GM18502 (cell line): ENCODE results near the gene ARPC4.

Experiments
- ATAC-seq: cut with Tn5 transposase; IDR thresholded peaks from one replicate; pipeline ENCODE4 v1.9.1; 2021; ENCODE audit warnings: mild to moderate bottlenecking; ENCODE audit not compliant: unreplicated experiment, poor library complexity

Gene ARPC4

DNA sequence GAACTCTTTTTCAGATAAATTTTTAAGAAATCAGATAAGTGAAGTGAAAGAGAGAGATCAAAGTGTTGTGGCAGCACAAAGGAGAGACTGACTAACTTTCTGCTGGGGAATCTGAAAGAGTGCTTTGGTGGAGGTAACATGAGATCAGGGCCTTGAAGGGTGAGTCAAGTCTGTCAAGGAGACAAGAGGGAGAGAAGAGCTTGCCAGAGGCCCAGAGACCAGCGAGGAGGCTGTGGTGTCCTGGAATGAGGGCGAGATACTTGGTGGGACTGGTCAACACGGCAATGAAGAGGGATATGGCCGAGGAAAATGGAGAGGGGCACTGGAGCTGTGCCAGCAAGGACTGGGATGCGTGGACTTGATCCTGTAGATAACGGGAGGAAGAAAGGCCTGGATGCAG, 5.2 kb upstream of the ARPC4 start:
- ATAC-seq = no peak

DNA sequence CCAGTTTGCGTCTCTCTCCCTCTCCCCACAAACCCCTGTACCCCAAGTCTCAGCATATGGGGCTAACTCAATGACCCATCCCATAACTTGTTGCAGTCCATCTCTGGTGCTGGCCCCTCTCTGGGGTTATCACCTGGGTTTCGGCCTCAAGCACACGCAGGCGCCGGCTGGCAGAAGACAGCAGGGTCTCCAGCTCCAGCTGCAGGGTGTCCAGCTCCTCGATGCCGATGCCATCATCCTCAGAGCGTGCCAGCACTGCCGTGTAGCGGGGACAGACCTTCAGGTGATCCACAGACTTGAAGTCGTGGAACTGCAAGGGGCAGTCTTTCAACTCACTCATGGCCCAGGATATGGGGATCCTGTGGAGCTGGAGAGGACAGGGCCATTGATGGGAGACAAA, 1.8 kb upstream of the ARPC4 start:
- no peak for ATAC-seq

DNA sequence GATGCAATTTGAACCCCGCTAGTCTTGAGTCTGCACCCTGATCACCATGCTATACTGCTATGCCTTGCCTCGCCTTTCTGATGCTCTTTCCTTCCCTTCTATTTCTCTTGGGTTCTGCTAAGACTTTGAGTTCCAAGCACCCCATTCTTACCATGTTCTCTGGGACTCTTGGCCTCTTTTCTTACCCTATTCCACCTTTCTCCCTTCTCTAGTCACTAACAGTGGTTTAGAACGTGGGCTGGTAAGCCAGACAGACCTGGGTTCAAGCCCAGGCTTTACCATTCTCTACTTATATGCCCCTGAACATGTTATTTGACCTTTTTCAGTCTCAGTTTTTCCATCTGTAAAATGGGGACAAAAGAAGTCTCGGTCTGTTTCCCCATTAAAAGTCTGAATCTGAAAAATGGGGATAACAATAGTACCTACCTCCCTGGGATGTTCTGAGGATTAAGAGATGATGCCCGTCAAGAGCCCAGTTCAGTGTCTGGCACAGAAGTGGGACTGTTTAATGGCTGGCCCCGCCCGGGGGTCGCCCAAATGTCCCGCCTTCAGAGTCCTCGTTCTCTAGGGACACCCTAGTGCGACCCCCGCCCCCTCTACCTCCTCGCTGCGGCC, 985 bp upstream of the ARPC4 start:
- no peak for ATAC-seq

DNA sequence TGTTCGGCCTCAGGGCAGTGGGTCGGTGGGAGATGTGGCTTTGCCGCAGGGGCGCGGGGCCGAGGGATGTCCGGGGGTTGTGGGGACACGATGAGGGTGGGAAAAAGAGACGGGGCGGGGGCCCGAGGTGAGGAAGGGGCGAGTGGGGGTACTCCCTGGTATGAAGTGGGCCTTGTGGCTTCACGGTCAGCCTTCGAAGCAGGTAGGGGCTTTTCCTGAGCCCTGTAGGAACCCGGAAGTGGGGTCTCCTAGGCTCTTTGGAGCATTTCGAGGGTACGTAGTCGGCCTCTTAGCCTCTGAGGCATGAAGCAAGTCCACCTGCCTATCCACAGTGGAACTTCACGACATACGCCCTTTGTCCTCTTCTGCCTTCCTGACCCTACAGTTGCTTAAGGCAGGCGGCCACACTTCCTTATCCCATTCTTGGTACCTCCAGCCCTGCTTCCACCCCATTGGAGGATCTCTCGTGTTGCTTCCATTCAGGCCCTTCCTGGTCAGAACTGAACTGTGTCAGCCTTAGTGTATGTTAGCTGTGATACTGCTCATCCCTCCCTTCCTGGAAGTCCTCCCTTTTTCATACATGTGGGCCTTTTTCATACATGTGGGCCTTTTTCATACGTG, 389 bp downstream of the ARPC4 start:
- ATAC-seq = no peak

DNA sequence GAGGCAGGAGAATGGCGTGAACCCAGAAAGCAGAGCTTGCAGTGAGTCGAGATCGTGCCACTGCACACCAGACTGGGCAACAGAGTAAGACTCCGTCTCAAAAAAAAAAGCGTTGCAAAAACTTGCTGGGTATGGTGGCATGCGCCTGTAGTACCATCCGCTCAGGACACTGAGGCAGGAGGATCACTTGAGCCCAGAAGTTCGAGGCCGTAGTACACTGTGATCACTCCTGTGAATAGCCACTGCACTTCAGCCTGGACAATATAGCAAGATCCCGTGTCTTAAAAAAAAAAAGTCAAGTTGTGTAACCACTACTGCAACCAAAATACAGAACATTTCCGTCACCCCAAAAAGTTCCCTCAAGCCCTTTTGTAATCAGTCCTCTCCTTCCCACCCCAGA, 1.5 kb downstream of the ARPC4 start:
- no peak for ATAC-seq

DNA sequence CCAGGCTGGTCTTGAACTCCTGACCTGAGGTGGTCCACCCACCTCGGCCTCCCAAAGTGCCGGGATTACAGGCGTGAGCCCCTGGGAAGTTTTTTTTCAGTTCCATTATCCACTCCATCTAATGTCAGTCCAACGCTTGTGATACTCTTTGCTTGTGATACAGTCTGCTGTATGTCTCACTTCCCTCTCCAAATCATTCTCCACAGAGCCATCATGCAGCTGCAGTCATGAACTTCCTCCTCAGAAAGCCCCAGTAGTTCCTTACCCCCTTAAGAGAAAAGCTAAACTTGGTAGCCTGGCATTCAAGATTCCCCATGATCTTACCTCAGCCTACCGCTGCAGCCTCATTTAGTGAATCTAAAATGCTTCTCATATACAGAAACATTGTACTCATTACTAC, 2.3 kb downstream of the ARPC4 start:
- no peak for ATAC-seq

DNA sequence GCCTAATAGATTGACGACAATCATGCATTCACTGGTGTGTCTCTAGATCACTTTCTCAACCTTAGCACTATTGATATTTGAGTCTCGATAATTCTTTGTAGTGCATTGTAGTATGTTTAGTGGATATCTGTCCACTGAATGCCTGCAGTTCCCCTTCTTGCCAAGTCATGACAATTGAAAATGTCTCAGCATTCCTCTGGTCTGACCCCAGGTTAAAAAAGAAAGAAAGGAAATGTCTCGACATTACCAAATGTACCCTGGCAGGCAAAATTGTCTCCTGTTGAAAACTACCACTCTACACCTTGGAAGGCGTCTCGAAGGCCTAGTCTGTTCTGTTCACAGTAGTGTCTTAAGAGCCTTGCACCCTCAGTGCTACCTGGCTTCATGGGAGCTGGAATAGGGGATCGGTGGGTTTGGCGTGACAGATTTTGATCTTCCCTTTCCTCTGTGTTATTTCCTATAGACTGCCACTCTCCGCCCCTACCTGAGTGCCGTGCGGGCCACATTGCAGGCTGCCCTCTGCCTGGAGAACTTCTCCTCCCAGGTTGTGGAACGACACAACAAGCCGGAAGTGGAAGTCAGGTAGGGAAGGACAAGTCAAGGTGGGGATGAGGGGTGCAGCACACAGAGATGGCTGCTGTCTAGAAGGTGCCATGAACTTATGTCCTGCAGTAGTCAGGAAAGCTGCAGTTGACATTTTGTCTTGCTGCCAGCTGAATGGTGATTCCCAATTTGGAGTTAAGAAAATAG, 4.5 kb downstream of the ARPC4 start:
- ATAC-seq = no peak

DNA sequence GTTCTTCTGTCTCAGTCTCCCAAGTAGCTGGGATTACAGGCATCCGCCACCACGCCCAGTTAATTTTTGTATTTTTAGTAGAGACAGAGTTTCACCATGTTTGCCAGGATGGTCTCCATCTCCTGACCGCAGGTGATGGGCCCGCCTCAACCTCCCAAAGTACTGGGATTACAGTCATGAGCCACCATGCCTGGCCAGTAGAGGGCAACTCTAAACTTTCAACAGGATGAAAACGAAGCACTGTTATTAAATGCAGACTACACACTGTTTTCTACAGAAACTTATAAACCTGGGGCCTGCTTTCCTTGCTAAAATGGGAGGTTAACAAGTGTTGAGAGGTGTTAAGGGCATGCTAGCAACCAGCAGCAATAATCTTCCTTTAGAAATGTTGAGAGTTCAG, 7.6 kb downstream of the ARPC4 start:
- ATAC-seq = no peak

DNA sequence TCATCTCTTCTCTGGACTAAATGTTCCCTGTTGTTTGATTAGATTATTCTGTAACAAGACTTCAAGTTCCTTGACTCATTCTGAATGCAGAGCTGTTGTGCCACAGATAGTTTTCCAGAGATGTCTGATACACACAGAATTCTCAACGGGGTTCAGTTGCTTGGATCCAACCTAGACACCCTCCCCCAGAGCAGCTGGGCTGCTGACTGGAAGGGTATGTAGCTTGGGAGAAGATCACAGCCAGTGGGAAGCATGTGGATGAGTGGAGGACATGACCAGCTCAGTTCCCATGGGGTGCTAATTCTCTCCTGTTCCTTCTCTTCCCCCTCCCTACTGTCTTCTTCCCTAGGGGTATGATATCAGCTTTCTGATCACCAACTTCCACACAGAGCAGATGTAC, 10.6 kb downstream of the ARPC4 start:
- ATAC-seq = no peak

DNA sequence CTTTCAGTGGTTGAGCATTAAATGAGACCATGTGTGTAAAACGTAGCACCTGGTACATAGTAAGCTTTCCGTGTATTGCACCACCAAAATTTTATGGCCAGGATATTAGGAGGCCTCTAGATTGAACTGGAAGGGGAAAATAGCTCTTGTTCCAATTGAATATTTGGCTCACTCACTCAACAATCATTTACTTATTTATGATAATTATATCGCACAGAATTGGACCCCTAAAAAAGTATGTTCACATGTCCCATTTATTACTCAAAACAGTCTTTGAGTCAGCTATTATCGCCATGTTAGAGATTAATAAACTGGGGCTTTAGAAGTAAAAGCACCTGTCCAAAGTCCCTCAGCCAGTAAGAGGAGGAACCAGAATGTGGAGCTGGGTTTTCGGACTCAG, 12.1 kb downstream of the ARPC4 start:
- ATAC-seq = no peak

DNA sequence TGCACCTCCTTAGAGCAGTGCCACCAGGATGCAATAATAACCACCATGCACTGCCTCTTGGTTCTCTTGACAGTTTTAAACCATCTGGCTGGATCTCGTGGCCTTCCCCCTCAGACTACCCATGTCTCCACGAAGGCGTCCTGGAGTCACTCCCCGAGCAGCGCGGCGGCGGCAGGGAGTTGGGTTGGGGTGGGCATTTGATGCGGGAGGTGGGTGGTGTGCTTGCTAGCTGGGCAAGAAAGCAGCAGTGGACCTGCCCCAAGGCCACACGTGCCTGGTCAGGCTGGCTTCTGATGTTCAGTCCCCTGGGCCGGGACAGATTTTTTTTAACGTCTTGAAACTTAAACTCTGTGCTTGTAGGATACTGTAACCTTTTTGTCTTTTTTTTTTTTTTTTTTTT, 13.3 kb downstream of the ARPC4 start:
- ATAC-seq = no peak

DNA sequence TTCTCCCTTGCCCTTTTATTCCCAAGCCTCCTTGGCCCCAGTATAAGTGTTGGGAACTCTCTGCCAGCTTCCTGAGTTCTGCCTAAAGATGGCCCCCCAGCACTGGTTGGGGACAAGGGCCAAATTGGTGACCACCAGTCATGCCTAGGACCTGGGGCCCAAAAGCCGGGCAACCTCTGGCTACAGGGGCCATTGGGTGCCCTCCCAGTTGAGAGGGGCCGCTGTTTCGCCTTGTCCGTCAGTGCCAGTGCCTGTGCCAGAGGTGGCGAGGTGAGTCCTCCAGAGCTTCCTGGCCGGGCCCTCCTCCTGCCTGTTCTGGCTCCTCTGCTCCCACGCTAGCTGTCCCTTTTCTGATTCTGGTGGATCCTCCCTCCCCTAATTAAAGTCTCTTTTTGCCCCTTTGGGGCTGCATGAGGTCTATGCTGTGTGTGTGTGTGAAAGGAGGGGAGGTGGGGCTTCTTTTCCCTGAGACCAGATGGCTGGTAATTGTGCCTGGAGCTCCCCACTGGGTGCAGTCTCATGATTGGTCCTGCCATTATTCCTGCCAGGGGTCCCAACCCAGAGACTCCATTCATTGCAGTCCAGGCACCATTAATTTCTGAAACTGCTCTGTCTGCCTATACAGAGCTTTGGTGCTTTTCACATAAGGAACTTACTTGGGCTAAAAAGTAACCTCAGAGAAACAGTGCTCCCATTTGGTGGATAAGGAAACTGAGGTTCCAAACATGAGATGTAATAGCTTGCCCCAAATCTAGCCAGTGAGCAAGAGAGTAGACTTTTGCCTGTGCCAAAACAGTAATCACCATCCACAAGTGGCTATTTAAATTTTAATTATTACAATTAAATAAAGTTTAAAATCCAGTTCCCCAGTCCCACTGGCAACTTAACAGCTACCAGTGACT, 14.1 kb downstream of the ARPC4 start:
- no peak for ATAC-seq

DNA sequence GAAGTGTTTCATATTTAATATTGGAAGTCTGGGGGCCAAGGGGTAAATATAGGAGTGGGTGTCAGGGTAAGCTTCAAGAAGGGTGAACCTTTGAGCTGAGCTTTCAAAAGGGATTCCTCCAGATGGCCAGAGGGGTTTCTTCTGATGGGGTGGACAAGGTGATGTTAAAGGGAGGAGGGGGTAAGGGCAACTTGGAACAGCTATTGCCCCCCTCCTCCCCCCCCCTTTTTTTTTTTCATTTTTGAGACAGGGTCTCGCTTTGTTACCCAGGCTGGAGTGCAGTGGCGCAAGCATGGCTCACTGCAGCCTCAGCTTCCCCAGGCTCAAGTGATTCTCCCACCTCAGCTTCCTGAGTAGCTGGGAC, 15.1 kb downstream of the ARPC4 start:
- ATAC-seq = no peak

DNA sequence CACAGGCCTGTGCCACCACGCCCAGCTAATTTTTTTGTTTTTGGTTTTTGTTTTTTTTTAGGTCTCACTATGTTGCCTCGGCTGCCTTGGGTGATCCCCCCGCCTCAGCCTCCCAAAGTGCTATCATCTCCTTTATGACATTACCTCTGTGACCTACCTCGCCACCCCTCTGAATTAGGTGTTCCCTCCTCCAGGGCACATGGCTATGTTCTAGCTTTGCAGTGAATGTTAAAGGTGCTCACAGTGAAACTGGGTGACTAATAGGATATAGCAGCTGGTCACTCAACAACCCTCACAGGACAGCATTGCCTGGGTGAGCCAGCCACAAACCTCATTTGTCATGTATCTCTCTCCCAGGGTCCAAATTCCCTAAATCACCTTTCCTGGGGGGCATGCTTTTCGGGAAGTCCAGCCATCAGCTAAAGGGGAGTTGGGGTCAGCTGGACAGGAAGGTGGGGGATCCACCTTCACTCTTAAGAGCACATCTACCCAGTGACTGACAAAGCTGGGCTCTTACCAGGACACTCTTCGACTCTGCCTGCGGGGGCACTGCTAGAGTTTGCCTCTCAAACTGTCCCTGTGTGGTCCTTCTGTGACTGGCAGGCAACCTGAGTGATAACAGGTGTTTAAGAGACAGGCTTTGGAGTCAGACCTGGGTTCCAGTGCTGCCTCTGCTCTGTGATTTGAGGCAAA, 15.6 kb downstream of the ARPC4 start:
- peak; percentile 49 for ATAC-seq

DNA sequence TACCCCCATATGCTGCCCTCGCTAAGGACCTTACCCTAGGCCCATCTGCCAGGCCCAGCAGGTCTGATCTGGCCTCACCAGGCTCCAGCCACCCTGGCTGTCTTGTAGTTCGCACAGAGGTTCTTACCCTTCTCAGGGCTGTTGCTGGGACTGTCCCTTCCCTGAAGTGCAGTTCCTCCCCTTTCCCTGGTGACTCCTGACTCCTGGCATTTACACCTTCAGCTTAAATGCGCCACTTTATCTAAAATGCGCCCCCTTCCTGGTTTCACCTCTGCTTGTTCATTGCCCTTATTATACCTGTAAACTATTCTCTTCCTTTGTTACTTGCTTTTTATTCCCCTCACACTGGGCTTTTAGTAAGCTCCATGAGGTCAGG, 16.3 kb downstream of the ARPC4 start:
- ATAC-seq = no peak

DNA sequence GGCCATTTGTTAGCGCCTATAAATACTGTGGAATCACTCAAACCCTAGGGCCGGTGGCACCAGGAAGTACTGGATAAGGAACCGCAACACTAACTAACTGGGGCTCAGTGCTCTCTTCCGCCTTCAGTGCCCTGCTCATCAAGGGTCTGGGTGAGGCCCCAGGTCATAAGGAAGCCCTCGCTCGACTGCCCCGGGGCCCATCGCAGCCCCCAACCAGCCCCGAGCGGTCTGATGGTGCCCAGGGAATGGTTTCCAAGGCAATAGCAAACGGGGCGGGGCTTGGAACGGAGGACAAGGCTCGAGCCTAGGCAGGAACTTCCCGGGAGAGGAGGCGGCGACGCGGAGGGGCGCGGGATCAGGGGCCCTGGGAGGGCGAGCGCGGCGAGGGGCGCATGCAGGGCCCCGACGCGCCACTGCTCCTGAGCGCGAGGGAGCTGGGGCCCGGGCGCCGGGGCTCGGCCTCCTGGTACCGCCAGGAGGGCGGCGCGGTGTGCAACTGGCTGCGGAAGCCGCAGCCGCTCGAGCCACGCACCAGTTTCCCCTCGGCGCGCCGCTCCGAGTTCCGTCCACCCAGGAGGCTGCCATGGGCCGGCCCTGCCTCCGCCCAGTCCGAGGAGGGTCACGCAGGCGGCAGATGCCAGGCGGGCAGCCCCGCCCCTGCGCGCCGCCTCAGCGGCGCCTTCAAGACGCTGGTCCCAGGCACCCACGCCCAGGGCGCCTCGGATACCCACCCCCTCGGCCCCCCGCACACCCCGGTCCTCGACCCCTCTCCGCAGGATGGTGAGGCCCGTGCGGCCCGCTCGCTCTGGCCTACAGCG, 16.9 kb downstream of the ARPC4 start, which contains the start of gene TTLL3:
Gene TTLL3, plus strand, starts transcription at position 648 of the 818 bp plus-strand sequence. CDS start 400 bp downstream, outside the sequence.
- peak; percentile 48 for ATAC-seq

DNA sequence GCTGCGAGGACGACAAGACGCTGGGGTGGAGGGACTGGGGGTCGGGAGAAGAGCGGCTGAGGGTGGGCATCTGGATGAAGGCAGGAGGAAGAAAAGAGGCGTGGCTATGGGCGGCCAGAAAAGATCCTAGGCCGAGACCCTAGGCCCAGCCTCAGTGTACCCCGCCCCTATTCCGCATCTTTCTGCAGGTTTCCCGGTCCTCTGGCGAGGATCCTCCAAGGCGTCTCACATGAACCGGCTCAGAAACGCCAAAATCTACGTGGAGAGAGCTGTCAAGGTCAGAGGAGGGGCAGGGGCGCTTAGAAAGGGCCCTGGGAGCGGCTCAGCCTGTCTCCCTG, 17.5 kb downstream of the ARPC4 start:
- ATAC-seq = no peak

DNA sequence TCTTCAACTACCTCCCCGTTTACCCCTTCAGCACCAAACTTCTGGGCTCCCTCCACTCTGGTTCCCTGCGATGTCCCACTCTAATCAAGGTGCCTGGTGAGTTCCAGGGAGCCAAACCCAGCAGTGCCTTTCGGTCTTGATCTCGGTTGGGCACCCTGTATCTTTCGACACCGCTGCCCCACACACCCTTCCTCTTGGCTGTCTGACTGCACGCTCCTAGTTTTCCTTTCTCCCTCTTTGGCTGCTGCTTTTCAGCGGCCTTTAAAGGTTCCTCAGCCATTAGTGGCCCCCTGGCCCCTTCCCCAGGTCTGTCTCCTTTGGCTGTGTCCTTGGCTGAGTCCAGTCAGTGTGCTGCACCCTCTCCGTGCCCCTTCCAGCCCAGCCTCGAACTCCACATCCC, 18.0 kb downstream of the ARPC4 start:
- ATAC-seq = no peak

DNA sequence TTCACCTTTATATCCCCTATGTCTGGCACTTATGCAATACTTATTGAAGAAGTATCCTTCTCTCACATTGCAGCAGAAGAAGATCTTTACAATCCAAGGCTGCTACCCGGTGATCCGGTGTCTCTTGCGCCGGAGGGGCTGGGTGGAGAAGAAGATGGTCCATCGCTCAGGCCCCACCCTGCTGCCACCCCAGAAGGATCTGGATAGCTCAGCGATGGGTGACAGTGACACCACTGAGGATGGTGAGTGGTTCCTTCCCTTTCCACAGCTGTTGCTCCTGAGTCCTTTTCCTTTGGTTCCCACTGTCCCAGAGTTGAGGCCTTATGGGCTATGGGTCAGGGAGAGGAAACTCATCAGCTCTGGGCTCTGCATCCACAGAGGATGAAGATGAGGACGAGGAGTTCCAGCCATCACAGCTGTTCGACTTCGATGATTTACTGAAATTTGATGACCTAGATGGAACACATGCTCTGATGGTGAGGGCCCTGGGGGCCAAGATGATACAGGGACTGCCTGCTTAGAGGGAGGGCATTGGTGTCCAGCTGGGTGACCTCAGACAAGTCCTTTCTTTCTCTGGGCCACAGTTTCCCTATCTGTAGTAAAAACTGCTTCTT, 20.1 kb downstream of the ARPC4 start:
- no peak for ATAC-seq
